GM19239 (cell line): ENCODE measurements around the gene YIPF1.
"Not testable (repeated sequence)": the region's sequence is repeated elsewhere in the genome, so short reads cannot be mapped to it uniquely, and the experiment has no call there.

ENCODE experiments used
- DNase-seq: peaks from one replicate; pipeline ENCODE4 v3.0.0; 2011; ENCODE audit warnings: low spot score; ENCODE audit not compliant: insufficient read length
- FAIRE-seq: peaks from 2 replicates; lab custom pipeline; 2011; peaks lifted over from hg19 to GRCh38; lab: Jason Lieb, UNC

YIPF1 gene

GRCh38 chr1:53851571-53852285 is 37.9 kb downstream of the YIPF1 start:
- no peak for FAIRE-seq
- no peak for DNase-seq

GRCh38 chr1:53850082-53850673 is 39.4 kb downstream of the YIPF1 start:
- DNase-seq (no peak), FAIRE-seq (no peak)

- no peak for FAIRE-seq
- no peak for DNase-seq
These were observed 41.6 kb downstream of the YIPF1 start for GRCh38 chr1:53847980-53848379.

- DNase-seq (no peak), FAIRE-seq (no peak)
These were observed 47.2 kb downstream of the YIPF1 start for GRCh38 chr1:53842347-53842746.

GRCh38 chr1:53838654-53838974 is 51.0 kb downstream of the YIPF1 start:
- DNase-seq (no peak), FAIRE-seq (peak; percentile 98)

- DNase-seq (peak; percentile 71), FAIRE-seq (no peak)
These were observed 51.5 kb downstream of the YIPF1 start, which contains the start of gene NDC1 for GRCh38 chr1:53837924-53838653. Gene NDC1, minus strand, starts transcription at chr1:53838296. Its CDS starts 35 bp downstream, at chr1:53838261.

GRCh38 chr1:53837646-53837923 is 52.0 kb downstream of the YIPF1 start:
- DNase-seq (no peak), FAIRE-seq (peak; percentile 8)

- no peak for DNase-seq
- FAIRE-seq: peak; percentile 23
These were observed 54.1 kb downstream of the YIPF1 start for GRCh38 chr1:53835491-53835890.

GRCh38 chr1:53834776-53835175 is 54.8 kb downstream of the YIPF1 start:
- FAIRE-seq: peak; percentile 66
- DNase-seq: no peak

GRCh38 chr1:53833393-53833792 is 56.2 kb downstream of the YIPF1 start:
- no peak for FAIRE-seq
- DNase-seq: no peak

- FAIRE-seq (no peak), DNase-seq (no peak)
These were observed 63.2 kb downstream of the YIPF1 start for GRCh38 chr1:53826367-53826766.

- DNase-seq: no peak
- FAIRE-seq: no peak
These were observed 64.3 kb downstream of the YIPF1 start for GRCh38 chr1:53825306-53825705.

- FAIRE-seq (no peak), DNase-seq (no peak)
These were observed 66.7 kb downstream of the YIPF1 start for GRCh38 chr1:53822931-53823330.

GRCh38 chr1:53821380-53821779 is 68.2 kb downstream of the YIPF1 start:
- FAIRE-seq (no peak), DNase-seq (no peak)

GRCh38 chr1:53819387-53819786 is 70.2 kb downstream of the YIPF1 start:
- FAIRE-seq (no peak), DNase-seq (no peak)

GRCh38 chr1:53816584-53816983 is 73.0 kb downstream of the YIPF1 start:
- DNase-seq, FAIRE-seq: not testable (repeated sequence)

- FAIRE-seq, DNase-seq: not testable (repeated sequence)
These were observed 74.1 kb downstream of the YIPF1 start for GRCh38 chr1:53815484-53815883.

GRCh38 chr1:53811414-53811851 is 78.2 kb downstream of the YIPF1 start:
- FAIRE-seq: no peak
- no peak for DNase-seq

- FAIRE-seq: no peak
- no peak for DNase-seq
These were observed 79.1 kb downstream of the YIPF1 start for GRCh38 chr1:53810497-53810896.

- FAIRE-seq (no peak), DNase-seq (no peak)
These were observed 79.6 kb downstream of the YIPF1 start for GRCh38 chr1:53810007-53810406.

GRCh38 chr1:53807916-53808315 is 81.7 kb downstream of the YIPF1 start:
- DNase-seq: no peak

More at GRCh38 chr1:53807916-53808315, 81.7 kb downstream of the YIPF1 start:
- peak; percentile 14 for FAIRE-seq
